A673 (cell line): ENCODE data around the gene FOXJ1.

Source experiments
- EZH2 ChIP-seq: fragments of 200-600 bp; sonication (generic); IDR thresholded peaks from 2 replicates; pipeline ENCODE4 v1.6.1; 2017; ENCODE audit warnings: borderline replicate concordance, low read depth, mild to moderate bottlenecking, mixed read lengths, antibody characterized with exemption, low read length; ENCODE audit not compliant: poor library complexity, severe bottlenecking
- TF ChIP-seq, protein P1 (sequence below): fragments of 300-800, 200-600 bp; sonication (generic); conservative IDR thresholded peaks from 2 replicates; pipeline ENCODE4 v1.5.1; 2017; ENCODE audit warnings: low read depth, mild to moderate bottlenecking, antibody characterized with exemption, low read length, moderate library complexity, mixed read lengths

- TF ChIP-seq, protein P1, sequence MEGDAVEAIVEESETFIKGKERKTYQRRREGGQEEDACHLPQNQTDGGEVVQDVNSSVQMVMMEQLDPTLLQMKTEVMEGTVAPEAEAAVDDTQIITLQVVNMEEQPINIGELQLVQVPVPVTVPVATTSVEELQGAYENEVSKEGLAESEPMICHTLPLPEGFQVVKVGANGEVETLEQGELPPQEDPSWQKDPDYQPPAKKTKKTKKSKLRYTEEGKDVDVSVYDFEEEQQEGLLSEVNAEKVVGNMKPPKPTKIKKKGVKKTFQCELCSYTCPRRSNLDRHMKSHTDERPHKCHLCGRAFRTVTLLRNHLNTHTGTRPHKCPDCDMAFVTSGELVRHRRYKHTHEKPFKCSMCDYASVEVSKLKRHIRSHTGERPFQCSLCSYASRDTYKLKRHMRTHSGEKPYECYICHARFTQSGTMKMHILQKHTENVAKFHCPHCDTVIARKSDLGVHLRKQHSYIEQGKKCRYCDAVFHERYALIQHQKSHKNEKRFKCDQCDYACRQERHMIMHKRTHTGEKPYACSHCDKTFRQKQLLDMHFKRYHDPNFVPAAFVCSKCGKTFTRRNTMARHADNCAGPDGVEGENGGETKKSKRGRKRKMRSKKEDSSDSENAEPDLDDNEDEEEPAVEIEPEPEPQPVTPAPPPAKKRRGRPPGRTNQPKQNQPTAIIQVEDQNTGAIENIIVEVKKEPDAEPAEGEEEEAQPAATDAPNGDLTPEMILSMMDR: no peak
- TF ChIP-seq EZH2: no peak
Observed at GRCh38 chr17:76151896-76152454, 10.9 kb upstream of the FOXJ1 start.
